ENCODE results near the gene PILRA. TPM values are rescaled to one million over a fixed set of nuclear protein-coding genes. Genes with fewer than 3 reads are reported as not detected.
"Not testable (repeated sequence)": the region's sequence is repeated elsewhere in the genome, so short reads cannot be mapped to it uniquely, and the experiment has no call there.

Gene PILRA
- total and polyA plus RNA-seq, 12 donors = 3.2 to 18.9 (median 12.0) TPM

DNA sequence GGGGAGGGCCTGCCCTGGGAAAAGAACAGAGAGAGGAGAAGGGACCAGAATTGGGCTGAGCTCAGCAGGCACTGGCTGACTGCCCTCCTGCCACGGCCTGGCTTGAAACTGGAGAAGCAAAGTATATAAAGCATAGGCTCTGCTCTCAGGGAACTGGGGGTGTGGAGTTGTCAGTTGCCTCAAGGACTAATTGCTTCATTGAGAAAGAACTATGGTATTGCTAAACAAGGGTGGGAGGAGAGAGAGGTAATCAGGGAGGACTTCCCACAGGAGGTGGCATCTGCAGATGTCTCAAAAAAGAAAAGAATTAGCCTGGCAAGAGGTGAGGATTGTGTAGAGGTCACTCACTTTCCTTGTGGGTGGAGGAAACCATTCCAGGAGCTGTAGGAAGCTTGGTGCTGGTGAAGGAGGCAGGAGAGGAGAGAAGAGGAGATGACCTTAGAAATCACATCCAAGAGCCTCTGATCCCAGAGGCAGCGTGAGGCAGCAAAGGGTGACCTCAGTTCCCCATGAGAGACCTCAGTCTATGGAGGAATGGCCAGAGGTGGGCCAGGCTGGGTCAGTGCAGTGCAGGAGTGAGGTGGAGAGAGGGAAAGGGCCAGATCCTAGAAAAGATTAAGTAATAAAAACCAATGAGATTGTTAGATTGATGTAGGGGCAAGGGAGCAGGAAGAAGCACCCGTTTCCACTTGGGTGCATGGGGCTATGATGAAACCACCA, 13.0 kb upstream of the PILRA start:
- DNase-seq = no peak
- no peak overlapping the region for H3K27ac ChIP-seq
- H3K27me3 ChIP-seq = no peaks in the 10 kb centered on the region
- 80 to 87% (median 82%) methylated on average over 3 of the region's 3 CpGs for WGBS, 4 donors
- peaks cover 0 to 75% of the 10 kb centered on the region in 2 donors for H3K36me3 ChIP-seq (replicated peaks in 1 of 2)
- H3K4me1 ChIP-seq (replicated peaks in 1 of 2) = no peaks in the 10 kb centered on the region
- H3K9me3 ChIP-seq (replicated peaks in 1 of 3) = no peaks in the 10 kb centered on the region
- TF ChIP-seq CTCF (IDR thresholded peaks at IDR 0.05) (no peak), POLR2A (IDR thresholded peaks at IDR 0.05) (no peak)
- no peak overlapping the region for H3K4me3 ChIP-seq
- intact Hi-C loops (cut with DNase I) = no loop called here

DNA sequence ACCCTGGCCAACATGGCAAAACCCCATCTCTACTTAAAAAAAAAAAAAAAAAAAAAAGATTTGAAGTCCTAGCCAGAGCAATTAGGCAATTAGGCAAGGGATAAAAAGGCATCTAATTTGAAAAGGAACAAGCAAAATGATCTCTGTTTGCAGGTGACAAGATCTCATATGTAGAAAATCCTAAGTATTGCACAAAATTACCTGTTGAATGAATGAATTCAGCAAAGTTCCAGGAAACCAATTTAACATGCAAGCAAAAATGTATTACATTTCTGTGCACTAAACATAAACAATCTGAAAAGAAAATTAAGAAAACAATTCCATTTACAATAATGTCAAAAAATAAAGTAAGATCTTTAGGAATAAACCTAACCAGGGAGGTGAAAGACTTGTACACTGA, 10.2 kb upstream of the PILRA start:
- Histone ChIP-seq H3K36me3 (replicated peaks in 1 of 2) (peaks cover 0 to 49% of the 10 kb centered on the region in 2 donors), H3K27me3 (no peaks in the 10 kb centered on the region), H3K4me1 (replicated peaks in 1 of 2) (no peaks in the 10 kb centered on the region), H3K27ac (no peak overlapping the region), H3K4me3 (no peak overlapping the region), H3K9me3 (replicated peaks in 1 of 3) (no peaks in the 10 kb centered on the region)
- intact Hi-C loops (cut with DNase I) = no loop called here
- DNase-seq = no peak
- no peak for TF ChIP-seq CTCF (IDR thresholded peaks at IDR 0.05)
- TF ChIP-seq POLR2A (IDR thresholded peaks at IDR 0.05) = no peak

GRCh38 chr7:100363797-100364196, 9.5 kb upstream of the PILRA start:
- H3K27ac ChIP-seq; intact Hi-C loops (cut with DNase I); H3K27me3 ChIP-seq; H3K4me3 ChIP-seq; DNase-seq; H3K9me3 ChIP-seq (replicated peaks in 1 of 3); H3K4me1 ChIP-seq (replicated peaks in 1 of 2): not testable (repeated sequence)
- 86 to 97% (median 96%) methylated on average over 7 of the region's 7 CpGs for WGBS, 4 donors
- peaks cover 0 to 42% of the 10 kb centered on the region in 2 donors for H3K36me3 ChIP-seq (replicated peaks in 1 of 2)

GRCh38 chr7:100364480-100364879, 8.8 kb upstream of the PILRA start:
- TF ChIP-seq CTCF (IDR thresholded peaks at IDR 0.05) (no peak), POLR2A (IDR thresholded peaks at IDR 0.05) (no peak)
- intact Hi-C loops (cut with DNase I) = no loop called here
- H3K27me3 ChIP-seq = no peaks in the 10 kb centered on the region
- no peaks in the 10 kb centered on the region for H3K9me3 ChIP-seq (replicated peaks in 1 of 3)
- H3K4me1 ChIP-seq (replicated peaks in 1 of 2) = no peaks in the 10 kb centered on the region
- H3K4me3 ChIP-seq = no peak overlapping the region
- DNase-seq = no peak
- no peak overlapping the region for H3K27ac ChIP-seq
- 88 to 97% (median 90%) methylated on average over 5 to 6 of the region's 6 CpGs for WGBS, 4 donors
- H3K36me3 ChIP-seq (replicated peaks in 1 of 2) = peaks cover 0 to 35% of the 10 kb centered on the region in 2 donors

DNA sequence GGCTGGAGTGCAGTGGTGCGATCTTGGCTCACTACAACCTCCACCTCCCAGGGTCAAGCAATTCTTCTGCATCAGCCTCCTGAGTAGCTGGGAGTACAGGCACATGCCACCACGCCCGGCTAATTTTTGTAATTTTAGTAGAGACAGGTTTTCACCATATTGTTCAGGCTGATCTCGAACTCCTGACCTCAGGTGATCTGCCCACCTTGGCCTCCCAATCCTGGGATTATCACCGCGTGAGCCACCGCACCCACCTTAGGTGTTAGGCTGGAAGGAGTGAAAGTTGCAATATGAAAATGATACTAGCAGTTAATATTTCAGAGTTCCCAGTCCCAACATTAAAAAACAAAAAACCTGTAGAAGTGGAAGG, 7.3 kb upstream of the PILRA start:
- peak overlapping the region in 1 of 5 donors; percentile 33 for H3K27ac ChIP-seq
- intact Hi-C loops (cut with DNase I); H3K4me3 ChIP-seq; H3K9me3 ChIP-seq (replicated peaks in 1 of 3); H3K27me3 ChIP-seq; H3K4me1 ChIP-seq (replicated peaks in 1 of 2); DNase-seq: not testable (repeated sequence)
- WGBS, 4 donors = 90 to 98% (median 93%) methylated on average over 7 of the region's 7 CpGs
- H3K36me3 ChIP-seq (replicated peaks in 1 of 2) = peaks cover 0 to 20% of the 10 kb centered on the region in 2 donors

Measured in adrenal gland (tissue), 12 donors.